Measurements from ENCODE around the gene KCNN4. TPM values are rescaled to one million over a fixed set of nuclear protein-coding genes. Genes with fewer than 3 reads are reported as not detected.
"Not testable (repeated sequence)": the region's sequence is repeated elsewhere in the genome, so short reads cannot be mapped to it uniquely, and the experiment has no call there.

The KCNN4 gene
- total RNA-seq, 1 donor from 2014 or later: 0.28 TPM

DNA sequence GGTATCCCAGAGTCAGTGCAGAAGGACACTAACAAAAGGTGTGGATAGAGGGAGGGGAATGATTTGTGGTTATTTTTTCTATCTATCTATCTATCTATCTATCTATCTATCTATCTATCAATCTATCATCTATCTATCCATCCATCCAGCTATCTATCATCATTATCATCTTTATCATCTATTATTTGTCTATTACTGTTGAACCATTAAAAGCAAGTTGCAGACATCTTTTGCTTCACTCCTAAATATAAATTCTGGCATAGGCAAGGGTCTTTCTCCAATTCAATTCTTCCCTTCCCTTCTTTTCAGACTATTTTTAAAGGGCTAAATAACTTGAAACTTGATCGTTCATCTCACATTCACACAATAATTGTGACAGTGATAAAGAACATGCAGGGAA is 31.5 kb upstream of the KCNN4 start:
- H3K9me3 Mint-ChIP-seq (ENCODE audit: unreplicated experiment): no peaks in the 10 kb centered on the region
- no peak overlapping the region for H3K27ac Mint-ChIP-seq (ENCODE audit: unreplicated experiment)

GRCh38 chr19:43811837-43812236 is 31.1 kb upstream of the KCNN4 start:
- H3K27ac Mint-ChIP-seq (ENCODE audit: unreplicated experiment): no peak overlapping the region
- H3K4me3 Mint-ChIP-seq (ENCODE audit: unreplicated experiment): no peak overlapping the region
- DNase-seq (ENCODE audit: low spot score): no peak
- no peaks in the 10 kb centered on the region for H3K9me3 Mint-ChIP-seq (ENCODE audit: unreplicated experiment)
- H3K27me3 Mint-ChIP-seq (ENCODE audit: unreplicated experiment): peaks cover 3% of the 10 kb centered on the region
- no peaks in the 10 kb centered on the region for H3K4me1 Mint-ChIP-seq (ENCODE audit: unreplicated experiment)
- no peaks in the 10 kb centered on the region for H3K36me3 Mint-ChIP-seq (ENCODE audit: low read depth, unreplicated experiment)
- no peak for TF ChIP-seq CTCF (IDR thresholded peaks at IDR 0.05; ENCODE audit: unreplicated experiment)

More for the DNA sequence above, 31.5 kb upstream of the KCNN4 start:
- no peaks in the 10 kb centered on the region for H3K36me3 Mint-ChIP-seq (ENCODE audit: low read depth, unreplicated experiment)
- no peak for TF ChIP-seq CTCF (IDR thresholded peaks at IDR 0.05; ENCODE audit: unreplicated experiment)
- no peak overlapping the region for H3K4me3 Mint-ChIP-seq (ENCODE audit: unreplicated experiment)
- peaks cover 3% of the 10 kb centered on the region for H3K27me3 Mint-ChIP-seq (ENCODE audit: unreplicated experiment)
- DNase-seq (ENCODE audit: low spot score): no peak
- no peaks in the 10 kb centered on the region for H3K4me1 Mint-ChIP-seq (ENCODE audit: unreplicated experiment)

- no peak for DNase-seq (ENCODE audit: low spot score)
- Mint-ChIP-seq H3K4me1 (ENCODE audit: unreplicated experiment) (no peaks in the 10 kb centered on the region), H3K27me3 (ENCODE audit: unreplicated experiment) (peaks cover 3% of the 10 kb centered on the region), H3K4me3 (ENCODE audit: unreplicated experiment) (no peak overlapping the region), H3K36me3 (ENCODE audit: low read depth, unreplicated experiment) (no peaks in the 10 kb centered on the region), H3K27ac (ENCODE audit: unreplicated experiment) (no peak overlapping the region), H3K9me3 (ENCODE audit: unreplicated experiment) (no peaks in the 10 kb centered on the region)
- TF ChIP-seq CTCF (IDR thresholded peaks at IDR 0.05; ENCODE audit: unreplicated experiment): peak; percentile 2
Measured at GRCh38 chr19:43809762-43810696, 29.3 kb upstream of the KCNN4 start.

- no peak for TF ChIP-seq CTCF (IDR thresholded peaks at IDR 0.05; ENCODE audit: unreplicated experiment)
- Mint-ChIP-seq H3K4me1 (ENCODE audit: unreplicated experiment) (no peaks in the 10 kb centered on the region), H3K36me3 (ENCODE audit: low read depth, unreplicated experiment) (no peaks in the 10 kb centered on the region), H3K9me3 (ENCODE audit: unreplicated experiment) (no peaks in the 10 kb centered on the region), H3K27ac (ENCODE audit: unreplicated experiment) (no peak overlapping the region), H3K4me3 (ENCODE audit: unreplicated experiment) (no peak overlapping the region), H3K27me3 (ENCODE audit: unreplicated experiment) (peaks cover 2% of the 10 kb centered on the region)
- DNase-seq (ENCODE audit: low spot score): no peak
Measured at GRCh38 chr19:43807651-43808050, 26.9 kb upstream of the KCNN4 start.

DNA sequence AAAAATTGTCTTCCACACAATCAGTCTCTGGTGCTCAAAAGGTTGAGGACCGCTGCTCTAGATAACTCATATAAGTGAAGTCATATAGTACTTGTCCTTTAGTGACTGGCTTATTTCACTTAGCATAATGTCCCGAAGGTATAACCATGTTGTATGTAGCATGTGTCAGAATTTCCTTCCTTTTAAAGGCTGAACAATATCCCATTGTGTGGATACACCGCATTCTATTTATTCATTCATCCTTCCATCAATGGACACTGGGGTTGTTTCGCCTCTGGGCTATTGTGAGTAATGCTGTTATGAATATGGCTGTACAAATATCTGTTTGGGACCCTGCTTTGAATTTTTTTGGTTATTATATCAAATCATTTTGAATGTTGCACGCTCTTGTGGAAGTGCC is 26.1 kb upstream of the KCNN4 start:
- H3K4me3 Mint-ChIP-seq (ENCODE audit: unreplicated experiment): no peak overlapping the region
- no peak overlapping the region for H3K27ac Mint-ChIP-seq (ENCODE audit: unreplicated experiment)
- H3K36me3 Mint-ChIP-seq (ENCODE audit: low read depth, unreplicated experiment): no peaks in the 10 kb centered on the region
- H3K4me1 Mint-ChIP-seq (ENCODE audit: unreplicated experiment): no peaks in the 10 kb centered on the region
- DNase-seq (ENCODE audit: low spot score): no peak
- no peak for TF ChIP-seq CTCF (IDR thresholded peaks at IDR 0.05; ENCODE audit: unreplicated experiment)
- no peaks in the 10 kb centered on the region for H3K9me3 Mint-ChIP-seq (ENCODE audit: unreplicated experiment)
- peaks cover 2% of the 10 kb centered on the region for H3K27me3 Mint-ChIP-seq (ENCODE audit: unreplicated experiment)

- DNase-seq (ENCODE audit: low spot score); H3K27ac Mint-ChIP-seq (ENCODE audit: unreplicated experiment); H3K9me3 Mint-ChIP-seq (ENCODE audit: unreplicated experiment); H3K4me1 Mint-ChIP-seq (ENCODE audit: unreplicated experiment); H3K4me3 Mint-ChIP-seq (ENCODE audit: unreplicated experiment); H3K27me3 Mint-ChIP-seq (ENCODE audit: unreplicated experiment); H3K36me3 Mint-ChIP-seq (ENCODE audit: low read depth, unreplicated experiment): not testable (repeated sequence)
Measured at GRCh38 chr19:43806401-43806800, 25.6 kb upstream of the KCNN4 start.
